ENCODE results near the gene EHMT1.
"Not testable (repeated sequence)": the region's sequence is repeated elsewhere in the genome, so short reads cannot be mapped to it uniquely, and the experiment has no call there.

GRCh38 chr9:137885121-137885520 lies 266.3 kb downstream of the EHMT1 start:
- not testable (repeated sequence) for TF ChIP-seq YY1 (IDR thresholded peaks at IDR 0.05; ENCODE audit: insufficient read depth, insufficient read length); ZNF274 (IDR thresholded peaks at IDR 0.05; ENCODE audit: low read depth, low read length); SUZ12 (IDR thresholded peaks at IDR 0.05; ENCODE audit: extremely low read depth, insufficient read depth, insufficient read length)

Data from NT2/D1 (cell line).